HG02623 (cell line): ENCODE measurements around the gene VCAN.

Source experiments
- ATAC-seq: cut with Tn5 transposase; IDR thresholded peaks from one replicate; pipeline ENCODE4 v1.9.1; 2021; ENCODE audit warnings: moderate library complexity; ENCODE audit not compliant: unreplicated experiment

VCAN gene

DNA sequence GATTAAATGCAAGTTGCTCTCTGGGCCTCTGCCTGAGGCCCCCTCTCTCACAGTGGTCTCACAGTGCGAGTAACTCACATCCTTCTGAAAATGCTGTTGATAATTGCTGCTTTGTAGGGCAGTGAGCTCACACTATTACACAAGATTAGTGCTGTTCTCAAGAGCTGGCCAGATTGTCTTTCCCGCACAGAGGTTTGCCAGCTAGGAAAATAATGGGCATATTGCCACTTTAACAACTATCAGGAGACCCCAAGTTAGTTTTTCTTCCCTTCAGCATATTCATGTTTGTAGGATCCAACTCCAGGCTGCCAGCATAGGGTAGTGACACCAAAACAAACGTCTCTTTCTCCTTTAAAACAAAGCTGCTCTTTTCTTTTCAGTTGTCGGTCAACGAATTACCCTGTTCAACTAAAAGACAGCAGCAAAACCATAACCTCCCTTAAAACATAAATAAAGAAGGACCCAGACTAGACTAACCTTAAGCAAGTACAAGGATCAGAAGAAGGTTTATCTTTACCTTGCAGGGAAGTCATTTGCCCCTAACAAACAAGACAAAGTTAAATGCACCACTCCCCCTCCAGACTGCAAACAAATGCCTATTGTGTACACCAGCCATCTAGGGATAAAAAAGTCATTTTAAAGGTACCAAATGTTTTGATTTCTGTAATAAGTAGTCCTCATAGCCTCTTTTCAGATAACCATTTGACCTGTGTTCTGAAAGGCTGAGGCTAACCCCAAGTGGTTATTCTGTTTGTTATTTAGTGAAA is 91.4 kb downstream of the VCAN start:
- no peak for ATAC-seq

GRCh38 chr5:83563631-83564030 is 92.1 kb downstream of the VCAN start:
- ATAC-seq = no peak

DNA sequence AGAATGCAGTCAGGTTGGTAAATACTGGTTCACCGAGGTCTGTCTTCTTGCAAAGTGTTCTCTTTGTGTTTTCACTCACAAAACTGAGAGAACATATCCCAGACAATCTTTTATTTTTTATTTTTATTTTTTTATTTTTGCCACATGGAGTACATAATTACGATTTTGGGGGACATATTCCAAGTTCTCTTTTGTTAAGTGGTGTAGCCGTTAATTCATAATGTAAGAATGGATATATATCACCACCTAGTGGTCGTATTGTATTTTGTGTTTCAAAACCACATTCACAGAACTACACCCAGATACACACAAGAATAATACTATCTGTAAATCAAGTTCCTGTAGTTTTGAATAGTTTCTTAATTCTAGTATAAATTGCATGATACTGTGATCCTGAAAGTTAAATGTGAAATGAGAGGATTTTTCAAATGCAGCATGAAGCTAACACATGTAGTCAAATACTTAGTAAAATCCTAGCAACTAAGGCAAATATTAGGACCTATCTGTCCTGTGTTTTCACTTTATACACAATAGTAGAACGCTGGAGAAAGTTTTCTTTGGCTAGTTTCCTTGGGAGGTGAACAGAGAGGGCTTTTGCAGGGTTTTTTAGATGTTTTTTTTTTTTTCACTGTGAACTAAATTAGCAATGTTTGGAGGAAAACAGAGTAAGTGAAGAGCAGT is 92.7 kb downstream of the VCAN start:
- no peak for ATAC-seq

DNA sequence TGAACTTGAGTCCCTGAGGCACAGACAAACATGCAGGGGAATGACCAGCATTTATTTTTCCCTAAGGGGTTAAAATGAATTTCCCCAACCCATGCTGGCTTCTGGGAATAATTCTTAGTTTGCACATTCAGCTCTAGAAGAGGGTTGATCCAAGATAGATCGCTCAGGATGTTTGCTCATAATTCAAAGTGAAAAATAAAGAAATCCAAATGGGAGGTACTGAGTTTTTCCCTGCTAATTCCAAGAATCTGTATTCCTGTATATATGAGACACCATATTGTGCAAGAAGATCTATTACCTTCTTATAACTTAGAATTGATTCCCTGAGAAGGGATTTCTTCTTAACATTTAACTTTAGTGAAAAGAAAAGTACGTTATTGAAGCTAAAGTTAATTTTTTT is 96.2 kb downstream of the VCAN start:
- no peak for ATAC-seq

DNA sequence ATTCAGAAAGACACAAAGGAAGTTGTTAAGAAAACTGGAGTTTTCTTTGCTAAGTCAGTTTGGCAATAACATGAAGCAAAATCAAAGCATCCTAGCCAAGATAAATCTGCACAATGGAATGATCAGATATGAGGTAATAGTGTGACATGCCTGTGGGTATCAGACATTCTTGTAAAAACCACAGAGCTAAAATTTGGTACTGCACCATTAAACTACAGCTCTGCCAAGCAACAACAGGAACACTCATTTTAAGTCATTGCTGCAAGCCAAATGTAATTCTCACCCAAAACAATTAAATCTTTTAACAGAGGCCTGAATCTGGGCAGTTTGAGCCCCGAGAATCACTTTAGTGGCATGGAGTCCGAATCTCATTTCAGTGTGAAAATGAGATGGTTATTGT is 96.6 kb downstream of the VCAN start:
- ATAC-seq = no peak

GRCh38 chr5:83570916-83571315 is 99.4 kb downstream of the VCAN start:
- ATAC-seq = no peak

- ATAC-seq = no peak
Measured at GRCh38 chr5:83572271-83572670, 100.7 kb downstream of the VCAN start.

GRCh38 chr5:83576341-83576740 is 104.8 kb downstream of the VCAN start:
- no peak for ATAC-seq

DNA sequence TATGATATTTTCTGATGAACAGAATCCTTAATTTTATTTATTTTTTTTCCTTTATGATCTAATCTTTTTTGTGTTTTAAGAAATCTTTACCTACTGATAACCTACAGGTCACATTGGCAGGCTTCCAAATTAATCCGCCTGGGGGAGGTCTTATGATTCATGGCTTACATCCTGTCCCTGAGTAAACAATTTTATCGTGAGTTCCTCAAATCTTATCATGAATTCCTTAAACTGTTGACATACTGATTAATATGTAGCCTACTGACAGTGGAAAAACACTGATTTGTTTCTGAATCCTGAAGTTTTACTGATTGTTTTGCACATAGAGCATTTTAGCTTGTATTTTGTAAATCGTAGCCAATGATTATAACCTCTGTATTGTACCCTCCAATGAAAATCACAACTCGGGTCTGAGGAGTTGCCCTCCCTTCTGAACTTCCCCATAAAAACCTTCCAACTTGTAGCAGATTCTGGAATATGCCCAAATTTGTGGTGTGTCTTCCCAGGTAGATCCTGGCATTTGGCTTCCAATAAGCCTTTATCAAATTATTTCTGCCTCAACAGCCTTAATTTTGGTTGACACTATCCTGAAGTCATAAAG is 105.6 kb downstream of the VCAN start:
- no peak for ATAC-seq

GRCh38 chr5:83583859-83584258 is 112.3 kb downstream of the VCAN start:
- ATAC-seq = no peak

GRCh38 chr5:83586874-83587776 is 115.6 kb downstream of the VCAN start:
- no peak for ATAC-seq

DNA sequence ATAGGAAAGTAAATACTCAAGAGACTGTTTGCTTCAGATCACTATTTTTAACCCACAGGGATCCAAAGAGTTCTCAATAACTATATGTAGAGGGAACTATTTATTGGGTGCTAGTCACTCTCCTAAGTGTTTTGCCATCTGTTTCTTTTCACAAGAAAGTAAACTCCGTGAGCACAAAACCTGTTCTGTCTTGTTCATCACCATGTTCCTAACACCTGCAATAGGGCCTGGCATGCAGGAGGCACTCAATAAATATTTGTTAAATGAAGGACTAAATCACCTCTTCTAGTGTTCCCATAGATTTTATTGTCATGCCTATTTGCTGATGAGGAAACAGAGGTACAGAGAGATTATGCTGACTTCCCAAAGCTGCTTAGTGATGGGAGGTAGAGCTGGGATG is 118.2 kb downstream of the VCAN start:
- ATAC-seq = no peak

DNA sequence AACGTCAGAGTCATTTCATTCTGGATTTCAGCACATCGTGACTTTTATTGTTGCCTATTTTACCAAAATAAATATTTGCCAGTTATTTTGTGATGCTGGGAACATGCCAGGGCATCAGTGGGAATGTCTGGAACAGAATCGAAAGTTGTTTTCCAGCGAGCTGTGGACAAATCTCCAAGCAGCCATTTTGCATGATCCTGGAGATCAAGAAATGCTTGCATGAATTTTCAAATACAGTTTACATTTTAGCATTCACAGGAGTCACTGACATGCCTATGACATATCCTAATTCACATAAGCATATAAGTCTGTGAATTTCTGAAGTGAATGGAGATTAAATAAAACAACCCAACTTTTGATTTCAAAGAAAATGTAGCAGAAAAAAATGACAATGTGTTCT is 119.4 kb downstream of the VCAN start:
- ATAC-seq = no peak

- ATAC-seq = no peak
Measured at GRCh38 chr5:83595217-83595616, 123.7 kb downstream of the VCAN start.

DNA sequence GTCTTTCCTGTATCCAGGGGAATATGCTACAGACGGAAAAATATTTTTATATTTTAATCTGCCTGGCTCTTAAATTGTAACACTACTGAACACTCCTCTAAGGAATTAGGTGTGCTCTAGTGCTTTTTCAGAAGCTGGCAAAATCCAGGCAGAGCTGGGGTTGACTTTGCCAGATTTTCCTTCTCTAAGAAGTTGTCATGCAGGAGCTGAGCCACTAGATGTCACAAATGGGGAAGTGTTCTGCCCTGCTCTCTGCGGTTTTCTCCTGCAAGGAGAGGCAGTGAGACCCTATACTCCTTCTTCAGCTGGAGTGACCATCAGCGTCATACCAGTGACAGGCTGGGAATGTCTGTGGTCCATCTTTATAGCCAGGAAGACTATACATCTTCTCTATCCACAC is 136.6 kb downstream of the VCAN start:
- ATAC-seq = peak; percentile 50

DNA sequence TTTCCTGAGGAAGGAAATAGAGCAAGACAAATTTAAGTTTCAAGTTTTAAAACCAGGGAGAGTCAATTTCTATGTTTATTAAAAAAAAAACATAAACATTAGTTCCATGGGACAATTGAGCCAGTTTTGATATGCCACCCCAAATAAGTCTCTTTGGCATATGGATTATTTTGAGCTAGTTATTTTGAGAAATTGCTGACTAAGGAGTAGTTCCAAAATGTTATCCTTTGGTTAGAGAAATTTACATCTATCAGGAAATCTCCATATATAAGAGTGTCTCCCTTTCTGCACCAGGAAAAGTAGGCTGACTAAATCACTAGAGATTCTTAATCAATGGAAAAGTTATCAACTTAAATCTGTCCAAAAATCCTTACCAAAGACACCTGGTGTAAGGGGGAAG is 143.3 kb downstream of the VCAN start:
- no peak for ATAC-seq

GRCh38 chr5:83628360-83628759 is 156.8 kb downstream of the VCAN start:
- no peak for ATAC-seq
